Left lung (tissue), 10 donors: ENCODE measurements around the gene PRXL2B. TPM values are rescaled to one million over a fixed set of nuclear protein-coding genes. Genes with fewer than 3 reads are reported as not detected.
A peak's percentile ranks its signal among the peaks of the same experiment; 100 is the strongest.

ENCODE experiments used
- ATAC-seq: fragments of 200-7000 bp; cut with Tn5 transposase; one replicate; pipeline ENCODE4 v1.9.1; 2020; ENCODE audit warnings: moderate library complexity
- DNase-seq, 4 donors: peaks; one replicate each; pipeline ENCODE4 v3.0.0-alpha.2; 2013 to 2020
- H3K27ac ChIP-seq, 2 donors: fragments of 200-600 bp; sonication (generic) in 1 of 2; one replicate each; pipeline versions ENCODE4 v1.5.0 to v1.8.0; 2020 to 2021
- H3K27me3 ChIP-seq, 2 donors: fragments of 200-600 bp; sonication (generic) in 1 of 2; one replicate each; pipeline versions ENCODE4 v1.5.0 to v1.8.0; 2020 to 2021
- H3K36me3 ChIP-seq, 2 donors: fragments of 200-600 bp; sonication (generic) in 1 of 2; one replicate each; pipeline versions ENCODE4 v1.5.0 to v1.8.0; 2020 to 2021
- H3K4me1 ChIP-seq, 2 donors: fragments of 200-600 bp; one replicate each; pipeline ENCODE4 v1.8.0; 2021
- H3K4me3 ChIP-seq, 2 donors: fragments of 200-600 bp; sonication (generic) in 1 of 2; one replicate each; pipeline versions ENCODE4 v1.5.0 to v1.8.0; 2020 to 2021; ENCODE audit warnings: mild to moderate bottlenecking in 1 of 2
- H3K9me3 ChIP-seq, 2 donors: fragments of 200-600 bp; sonication (generic) in 1 of 2; one replicate each; pipeline versions ENCODE4 v1.5.0 to v1.8.0; 2020 to 2021
- intact Hi-C, 2 donors: fragments of 100-400 bp; cut with DNase I; formaldehyde crosslinking; loops; one replicate each; pipeline versions ENCODE4 v1.11.2 to v1.14.2; 2022
- polyA plus RNA-seq, 6 donors: library from polyadenylated mRNA; unstranded; fragments of 120-200 nt; gene quantifications; one replicate each; pipeline ENCODE4 v1.2.1, GENCODE V29; 2013; ENCODE audit not compliant: insufficient read length in 6 of 6
- total RNA-seq, 2 donors: library from RNA; stranded (reverse); fragmentation: NEBNext Ultra II Directional; extraction: Animal tissue kit (Norgen Biotek cat#: 25700); gene quantifications; one replicate each; pipeline ENCODE4 v1.2.1, GENCODE V29; 2021
- TF ChIP-seq, protein P1 (sequence below), 2 donors: fragments of 200-600 bp; sonication (generic) in 1 of 2; IDR thresholded peaks; one replicate each; pipeline versions ENCODE4 v1.5.0 to v1.8.0; 2021; ENCODE audit warnings: antibody characterized with exemption in 2 of 2
- donor health status: DM: no; HTN: yes; CAD: no.
- donor health status: DM: no; HTN: no; CAD: no.

The PRXL2B gene
- total and polyA plus RNA-seq, 8 donors: 33.2 to 62.5 (median 45.4) TPM

DNA sequence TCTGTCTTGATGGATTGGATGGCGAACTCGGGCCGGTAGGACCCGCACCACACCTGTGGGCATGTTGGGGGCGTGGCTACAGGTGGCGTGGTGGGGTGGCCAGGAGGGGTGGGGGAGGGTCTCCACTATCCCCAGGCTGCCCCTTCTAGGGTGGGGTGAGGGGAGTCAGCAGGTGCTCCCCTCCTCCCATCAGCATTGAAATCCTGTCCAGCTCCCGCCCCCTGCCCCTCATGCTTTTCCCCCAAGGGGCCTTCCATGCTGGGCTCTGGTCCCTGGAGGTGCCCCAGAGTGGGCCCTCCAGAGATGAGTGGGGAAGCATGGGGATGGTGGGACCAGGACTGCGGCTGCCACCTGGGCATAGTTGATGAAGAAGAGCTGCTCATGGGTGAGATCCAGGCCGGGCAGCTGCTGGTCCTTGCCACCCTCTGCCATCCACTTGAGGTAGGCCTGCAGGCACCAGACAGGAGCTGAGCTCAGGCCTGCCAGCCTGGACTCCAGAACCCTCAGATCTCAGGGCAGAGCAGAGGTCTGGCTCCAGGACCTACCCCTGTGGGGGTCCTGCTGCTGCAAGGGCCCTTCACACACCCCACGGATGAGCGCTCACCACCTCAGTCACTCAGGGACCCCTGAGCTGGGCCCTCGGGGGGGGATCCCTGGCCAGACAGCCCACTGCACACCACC is 5.1 kb downstream of the PRXL2B start:
- DNase-seq: peak in 2 of 4 donors; percentile 28 to 55
- H3K36me3 ChIP-seq: peaks cover 0 to 17% of the 10 kb centered on the region in 2 donors
- peaks cover 3 to 29% of the 10 kb centered on the region in 2 donors for H3K4me1 ChIP-seq
- intact Hi-C loops: no loop called here
- H3K27me3 ChIP-seq: peaks cover 0 to 10% of the 10 kb centered on the region in 2 donors
- H3K9me3 ChIP-seq: no peaks in the 10 kb centered on the region
- TF ChIP-seq, protein P1, sequence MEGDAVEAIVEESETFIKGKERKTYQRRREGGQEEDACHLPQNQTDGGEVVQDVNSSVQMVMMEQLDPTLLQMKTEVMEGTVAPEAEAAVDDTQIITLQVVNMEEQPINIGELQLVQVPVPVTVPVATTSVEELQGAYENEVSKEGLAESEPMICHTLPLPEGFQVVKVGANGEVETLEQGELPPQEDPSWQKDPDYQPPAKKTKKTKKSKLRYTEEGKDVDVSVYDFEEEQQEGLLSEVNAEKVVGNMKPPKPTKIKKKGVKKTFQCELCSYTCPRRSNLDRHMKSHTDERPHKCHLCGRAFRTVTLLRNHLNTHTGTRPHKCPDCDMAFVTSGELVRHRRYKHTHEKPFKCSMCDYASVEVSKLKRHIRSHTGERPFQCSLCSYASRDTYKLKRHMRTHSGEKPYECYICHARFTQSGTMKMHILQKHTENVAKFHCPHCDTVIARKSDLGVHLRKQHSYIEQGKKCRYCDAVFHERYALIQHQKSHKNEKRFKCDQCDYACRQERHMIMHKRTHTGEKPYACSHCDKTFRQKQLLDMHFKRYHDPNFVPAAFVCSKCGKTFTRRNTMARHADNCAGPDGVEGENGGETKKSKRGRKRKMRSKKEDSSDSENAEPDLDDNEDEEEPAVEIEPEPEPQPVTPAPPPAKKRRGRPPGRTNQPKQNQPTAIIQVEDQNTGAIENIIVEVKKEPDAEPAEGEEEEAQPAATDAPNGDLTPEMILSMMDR (IDR thresholded peaks at IDR 0.05): no peak
- no peak for ATAC-seq
- H3K4me3 ChIP-seq: no peak overlapping the region
- no peak overlapping the region for H3K27ac ChIP-seq

- H3K9me3 ChIP-seq: no peaks in the 10 kb centered on the region
- peaks cover 0 to 17% of the 10 kb centered on the region in 2 donors for H3K36me3 ChIP-seq
- no peak overlapping the region for H3K27ac ChIP-seq
- DNase-seq: peak in 2 of 4 donors; percentile 28 to 57
- TF ChIP-seq, protein P1 (IDR thresholded peaks at IDR 0.05): no peak
- ATAC-seq: no peak
- H3K27me3 ChIP-seq: peaks cover 0 to 1% of the 10 kb centered on the region in 2 donors
- H3K4me3 ChIP-seq: peak overlapping the region in 1 of 2 donors; percentile 20
- intact Hi-C loops: no loop called here
- H3K4me1 ChIP-seq: peaks cover 3 to 23% of the 10 kb centered on the region in 2 donors
Measured at GRCh38 chr1:2592672-2593071, 6.1 kb downstream of the PRXL2B start.

DNA sequence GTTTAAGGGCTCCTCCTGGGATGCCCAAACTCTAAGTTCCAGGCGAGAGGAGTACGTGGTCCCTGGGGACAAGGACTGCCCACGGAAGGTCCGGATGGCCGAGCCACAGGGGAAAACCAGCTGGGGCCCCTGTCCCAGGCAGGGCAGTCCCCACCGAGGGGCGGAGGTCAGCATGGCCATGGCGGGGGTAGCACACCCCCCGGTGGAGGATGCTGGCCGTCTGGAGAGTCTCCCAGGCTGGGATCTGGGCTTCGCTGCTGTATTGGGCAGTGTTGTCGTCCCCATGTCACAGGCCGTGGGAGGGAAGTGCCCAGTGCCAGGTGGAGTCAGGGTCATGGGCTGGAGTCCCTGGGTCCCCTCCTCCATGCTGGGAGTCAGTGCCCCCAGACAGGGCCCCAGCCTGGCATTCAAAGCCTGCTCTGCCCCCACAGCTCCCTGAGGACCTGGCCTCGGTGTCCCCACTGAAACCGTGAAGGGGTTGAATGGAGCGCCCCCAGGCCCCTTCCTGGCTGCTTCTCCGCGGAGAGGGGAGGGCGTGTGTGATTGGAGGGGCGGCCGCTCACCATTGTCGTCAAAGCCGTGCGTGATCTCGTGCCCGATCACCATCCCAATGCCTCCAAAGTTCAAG is 6.8 kb downstream of the PRXL2B start:
- Histone ChIP-seq H3K27me3 (no peaks in the 10 kb centered on the region), H3K4me1 (peaks cover 3 to 19% of the 10 kb centered on the region in 2 donors), H3K36me3 (peaks cover 0 to 17% of the 10 kb centered on the region in 2 donors), H3K27ac (no peak overlapping the region), H3K9me3 (peaks cover 0 to under 1% of the 10 kb centered on the region in 2 donors), H3K4me3 (peak overlapping the region in 1 of 2 donors; percentile 20)
- TF ChIP-seq, protein P1 (IDR thresholded peaks at IDR 0.05): no peak
- intact Hi-C loops: no loop called here
- peak in 2 of 4 donors; percentile 26 to 66 for DNase-seq
- ATAC-seq: no peak

- peak; percentile 42 for ATAC-seq
- Histone ChIP-seq H3K27ac (peak overlapping the region in 1 of 2 donors; percentile 5), H3K9me3 (peaks cover 0 to 3% of the 10 kb centered on the region in 2 donors), H3K36me3 (peaks cover 0 to 10% of the 10 kb centered on the region in 2 donors), H3K4me1 (peaks cover 3 to 19% of the 10 kb centered on the region in 2 donors), H3K27me3 (no peaks in the 10 kb centered on the region), H3K4me3 (peak overlapping the region in 1 of 2 donors; percentile 20)
- intact Hi-C loops: no loop called here
- DNase-seq: peak in 3 of 4 donors; percentile 40 to 84 (median 72)
- TF ChIP-seq, protein P1 (IDR thresholded peaks at IDR 0.05): no peak
Measured at GRCh38 chr1:2594001-2594640, 7.5 kb downstream of the PRXL2B start.
